Measurements from ENCODE around the gene PRDX6. TPM values are rescaled to one million over a fixed set of nuclear protein-coding genes. Genes with fewer than 3 reads are reported as not detected.
"Not testable (repeated sequence)": the region's sequence is repeated elsewhere in the genome, so short reads cannot be mapped to it uniquely, and the experiment has no call there.

The PRDX6 gene
- total and polyA plus RNA-seq, 10 of the 15 experiments (the other 5 are each of a cell fraction or from before 2014, with no cell fraction given), result 70.7 to 230 (median 138) TPM

- Histone ChIP-seq H3K79me2 (ENCODE audit: control insufficient read depth, insufficient read depth, low read length) (peaks cover 30% of the 10 kb centered on the region), H3K27me3 (replicated peaks in 1 of 2; ENCODE audit: control insufficient read depth in 2 of 2, insufficient read depth in 2 of 2, low read length in 1 of 2) (no peaks in the 10 kb centered on the region), H3K4me3 (no peak overlapping the region; the same call in 1 of the 2 replicates), H3K9me3 (replicated peaks; ENCODE audit: control insufficient read depth, insufficient read depth, low read length) (peaks cover 9% of the 10 kb centered on the region; the same call in 2 of the 3 replicates), H3K9ac (ENCODE audit: control insufficient read depth, insufficient read depth, low read length) (no peak overlapping the region), H3K4me1 (ENCODE audit: control insufficient read depth, insufficient read depth, low read length) (peaks cover 8% of the 10 kb centered on the region), H4K20me1 (ENCODE audit: control insufficient read depth, insufficient read depth) (no peaks in the 10 kb centered on the region), H3K27ac (ENCODE audit: control insufficient read depth, insufficient read depth) (no peak overlapping the region), H3K36me3 (ENCODE audit: control insufficient read depth in 2 of 2, insufficient read depth in 2 of 2, low read length in 1 of 2) (no peaks in the 10 kb centered on the region), H3K4me2 (ENCODE audit: control insufficient read depth, insufficient read depth) (no peak overlapping the region), H2AFZ (ENCODE audit: control insufficient read depth, low read depth, low read length) (no peak overlapping the region)
- SMC1A ChIA-PET (ENCODE audit: uncharacterized antibody, unreplicated experiment), result interaction anchor here (0.7 kb wide), 1 partner anchor 29 kb away, joined by 3 read pairs; no protein-coding TSS in a partner anchor
- ATAC-seq, result no peak
- DNase-seq (ENCODE audit: low read depth, low spot score), result no peak
- no peak for FAIRE-seq
- POLR2A ChIA-PET, result no interaction called here
- in situ Hi-C loops (cut with MboI), result no loop called here
- WGBS (ENCODE audit: insufficient coverage, insufficient replicate concordance, low lambda C conversion rate, missing lambda C conversion rate), result over 99% methylated on average over 5 of the region's 5 CpGs
- intact Hi-C loops (cut with micrococcal nuclease; ENCODE audit: unreplicated experiment), result no loop called here
- CTCF ChIA-PET, result interaction anchor here (0.7 to 2.6 kb wide), 2 partner anchors 11 to 56 kb away, joined by 3 to 7 read pairs; no protein-coding TSS in a partner anchor
- no TSS peak for BruUV-seq (replicated peaks)
- no peak for TF ChIP-seq CUX1 (IDR thresholded peaks at IDR 0.05; ENCODE audit: insufficient replicate concordance, low read depth, low read length)
- TF ChIP-seq CEBPZ (IDR thresholded peaks at IDR 0.05; ENCODE audit: low read depth, low read length), result no peak
- RAD21 ChIA-PET (ENCODE audit: unreplicated experiment), result interaction anchor here (1.5 kb wide), 1 partner anchor 44 kb away, joined by 6 read pairs; no protein-coding TSS in a partner anchor
These were observed 2.9 kb upstream of the PRDX6 start for GRCh38 chr1:173474097-173474779.

GRCh38 chr1:173474780-173475421 is 2.2 kb upstream of the PRDX6 start:
- ChIA-PET RAD21 (ENCODE audit: unreplicated experiment) (interaction anchor here (3.4 kb wide), 1 partner anchor 45 kb away, joined by 15 read pairs; no protein-coding TSS in a partner anchor), POLR2A (interaction anchor here (0.6 kb wide), 1 partner anchor 54 kb away, joined by 3 read pairs; no protein-coding TSS in a partner anchor), CTCF (interaction anchor here (1.0 to 1.6 kb wide), 6 partner anchors 40 to 730 kb away, joined by 3 to 7 read pairs (median 4); no protein-coding TSS in a partner anchor), SMC1A (ENCODE audit: uncharacterized antibody, unreplicated experiment) (interaction anchor here (1.6 kb wide), 1 partner anchor 57 kb away, joined by 3 read pairs; no protein-coding TSS in a partner anchor)
- H3K27ac ChIP-seq (ENCODE audit: control insufficient read depth, insufficient read depth); intact Hi-C loops (cut with micrococcal nuclease; ENCODE audit: unreplicated experiment); ATAC-seq; BruUV-seq (replicated peaks); H2AFZ ChIP-seq (ENCODE audit: control insufficient read depth, low read depth, low read length); H3K36me3 ChIP-seq (ENCODE audit: control insufficient read depth in 2 of 2, insufficient read depth in 2 of 2, low read length in 1 of 2); in situ Hi-C loops (cut with MboI); DNase-seq (ENCODE audit: low read depth, low spot score); H3K27me3 ChIP-seq (replicated peaks in 1 of 2; ENCODE audit: control insufficient read depth in 2 of 2, insufficient read depth in 2 of 2, low read length in 1 of 2); FAIRE-seq; H3K9ac ChIP-seq (ENCODE audit: control insufficient read depth, insufficient read depth, low read length); H4K20me1 ChIP-seq (ENCODE audit: control insufficient read depth, insufficient read depth); H3K9me3 ChIP-seq (replicated peaks; ENCODE audit: control insufficient read depth, insufficient read depth, low read length); H3K4me3 ChIP-seq; H3K4me1 ChIP-seq (ENCODE audit: control insufficient read depth, insufficient read depth, low read length): not testable (repeated sequence)
- Histone ChIP-seq H3K4me2 (ENCODE audit: control insufficient read depth, insufficient read depth) (peak overlapping the region; percentile 98; the same call in 1 of the 2 replicates), H3K79me2 (ENCODE audit: control insufficient read depth, insufficient read depth, low read length) (peaks cover 37% of the 10 kb centered on the region)
- WGBS (ENCODE audit: insufficient coverage, insufficient replicate concordance, low lambda C conversion rate, missing lambda C conversion rate), result 97% methylated on average over 17 of the region's 17 CpGs
